Muscle layer of duodenum (tissue), 2 donors: ENCODE results near the gene TLE2.
A peak's percentile ranks its signal among the peaks of the same experiment; 100 is the strongest.
"Not testable (repeated sequence)": the region's sequence is repeated elsewhere in the genome, so short reads cannot be mapped to it uniquely, and the experiment has no call there.

Experiments used
- H3K27ac ChIP-seq: one replicate; pipeline ENCODE4 v1.7.0; 2013; ENCODE audit warnings: mild to moderate bottlenecking, low read length
- H3K27me3 ChIP-seq: one replicate; pipeline ENCODE4 v1.7.0; 2013; ENCODE audit warnings: low read depth, mild to moderate bottlenecking, control low read depth, low read length
- H3K36me3 ChIP-seq, 2 donors: one replicate each; pipeline ENCODE4 v1.7.0; 2013; ENCODE audit warnings: low read length in 2 of 2, control low read depth in 1 of 2, mild to moderate bottlenecking in 1 of 2; ENCODE audit not compliant: insufficient read depth in 2 of 2, control insufficient read depth in 1 of 2
- H3K4me1 ChIP-seq, 2 donors: one replicate each; pipeline ENCODE4 v1.7.0; 2013; ENCODE audit warnings: low read length in 2 of 2, mild to moderate bottlenecking in 2 of 2, control low read depth in 1 of 2, moderate library complexity in 1 of 2; ENCODE audit not compliant: insufficient read depth in 2 of 2, control insufficient read depth in 1 of 2
- H3K4me3 ChIP-seq, 2 donors: one replicate each; pipeline ENCODE4 v1.7.0; 2013; ENCODE audit warnings: low read length in 2 of 2, low read depth in 1 of 2, mild to moderate bottlenecking in 1 of 2
- H3K9me3 ChIP-seq, 2 donors: one replicate each; pipeline ENCODE4 v1.7.0; 2013; ENCODE audit warnings: low read length in 2 of 2, control low read depth in 1 of 2, mild to moderate bottlenecking in 1 of 2; ENCODE audit not compliant: control insufficient read depth in 1 of 2
- donor health status: healthy.

The TLE2 gene

DNA sequence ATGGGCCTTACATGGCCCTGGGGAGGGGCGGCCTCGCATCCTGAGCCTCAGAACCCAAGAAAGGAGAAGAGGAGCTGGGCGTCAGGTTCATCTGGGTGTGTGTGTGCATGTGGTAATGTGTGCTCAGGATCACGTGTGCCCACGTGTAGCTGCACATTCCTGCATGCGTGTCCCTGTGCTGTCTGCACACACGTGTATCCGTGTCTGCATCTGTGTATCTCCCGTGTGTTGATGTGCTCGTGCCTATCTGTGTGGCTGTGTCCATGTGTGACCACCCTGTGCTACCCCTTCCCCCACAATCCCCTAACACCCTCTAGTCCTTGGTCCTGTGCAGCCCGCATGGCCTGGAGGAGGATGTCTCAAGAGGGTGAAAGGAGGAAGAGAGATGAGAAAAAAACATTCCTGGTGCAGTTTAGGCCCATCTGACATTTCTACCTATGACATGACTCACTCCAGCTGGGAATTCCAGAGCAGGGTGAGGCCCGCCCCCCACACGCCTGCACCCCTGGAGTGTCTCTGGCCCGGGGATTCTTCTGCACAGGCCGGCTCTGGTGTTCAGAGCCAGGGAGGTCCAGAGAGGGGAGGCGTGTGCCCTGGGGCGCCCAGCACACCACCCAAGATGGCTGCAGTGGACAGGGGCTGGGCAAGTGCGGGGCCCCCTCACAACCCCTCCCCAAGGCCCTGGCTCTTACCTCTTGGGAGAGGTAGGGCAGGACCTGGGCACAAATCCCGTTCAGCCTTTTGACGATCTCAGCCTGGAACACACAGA is 26.1 kb upstream of the TLE2 start:
- Histone ChIP-seq H3K4me3 (no peak overlapping the region), H3K36me3 (peaks cover 21 to 33% of the 10 kb centered on the region in 2 donors), H3K4me1 (peaks cover 0 to 49% of the 10 kb centered on the region in 2 donors), H3K9me3 (no peaks in the 10 kb centered on the region), H3K27ac (no peak overlapping the region), H3K27me3 (no peaks in the 10 kb centered on the region)

DNA sequence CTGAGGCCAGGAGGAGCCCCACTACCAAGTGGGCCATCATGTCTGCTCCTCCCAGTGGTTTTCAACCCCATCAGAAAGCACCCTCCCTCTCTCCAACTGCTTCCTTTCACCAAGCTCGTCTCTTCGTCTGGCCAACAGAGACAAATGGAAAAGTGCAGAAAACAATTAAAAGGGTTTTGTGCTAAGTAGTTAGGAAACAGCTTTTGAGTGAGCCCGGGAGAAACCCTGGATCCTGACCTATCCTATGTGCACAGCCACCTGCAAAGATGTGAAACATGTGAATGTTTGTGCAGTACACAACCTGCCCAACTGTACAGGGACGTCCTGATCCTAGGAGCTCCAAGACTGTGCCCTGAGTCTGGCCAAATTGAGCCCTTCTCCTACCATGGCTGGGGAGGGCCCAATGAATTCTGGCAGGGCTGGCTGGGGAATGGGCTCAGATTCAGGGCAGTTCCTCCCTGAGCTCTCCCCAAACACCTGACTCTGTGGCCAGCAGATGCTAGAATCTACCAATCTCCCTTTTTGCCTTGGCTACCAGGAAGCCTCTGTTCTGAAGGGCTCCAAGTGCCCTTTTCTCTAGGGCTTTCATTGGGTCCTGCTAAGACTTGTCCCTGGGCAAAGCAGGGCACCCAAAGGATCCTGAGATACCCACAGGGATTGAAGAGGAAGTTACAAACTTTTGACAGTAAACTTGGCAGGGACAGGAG is 25.3 kb upstream of the TLE2 start:
- Histone ChIP-seq H3K27ac (no peak overlapping the region), H3K9me3 (no peaks in the 10 kb centered on the region), H3K36me3 (peaks cover 14 to 28% of the 10 kb centered on the region in 2 donors), H3K27me3 (no peaks in the 10 kb centered on the region), H3K4me1 (peaks cover 0 to 42% of the 10 kb centered on the region in 2 donors), H3K4me3 (no peak overlapping the region)

DNA sequence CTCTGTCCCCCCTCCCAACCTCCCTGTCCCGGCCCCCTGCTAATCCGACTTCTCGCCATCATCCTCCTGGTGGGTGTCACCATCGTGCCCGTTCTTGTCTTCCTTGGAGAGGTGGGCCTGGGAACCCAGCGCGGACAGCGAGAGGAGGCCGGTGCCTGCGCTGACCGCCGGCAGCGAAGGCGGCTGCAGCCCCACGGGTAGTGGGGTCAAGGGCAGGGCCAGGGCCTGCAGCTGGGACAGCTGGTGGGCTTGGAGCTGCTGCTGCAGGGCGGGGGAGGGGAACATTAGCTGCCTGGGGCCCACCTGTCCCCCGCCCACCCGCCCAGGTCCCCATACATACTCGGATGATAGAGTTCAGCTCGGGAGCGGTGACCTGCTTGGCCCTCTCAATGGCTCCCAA is 24.7 kb upstream of the TLE2 start:
- Histone ChIP-seq H3K4me1 (peaks cover 0 to 37% of the 10 kb centered on the region in 2 donors), H3K36me3 (peaks cover 12 to 23% of the 10 kb centered on the region in 2 donors), H3K27ac (no peak overlapping the region), H3K4me3 (no peak overlapping the region), H3K9me3 (no peaks in the 10 kb centered on the region), H3K27me3 (no peaks in the 10 kb centered on the region)

DNA sequence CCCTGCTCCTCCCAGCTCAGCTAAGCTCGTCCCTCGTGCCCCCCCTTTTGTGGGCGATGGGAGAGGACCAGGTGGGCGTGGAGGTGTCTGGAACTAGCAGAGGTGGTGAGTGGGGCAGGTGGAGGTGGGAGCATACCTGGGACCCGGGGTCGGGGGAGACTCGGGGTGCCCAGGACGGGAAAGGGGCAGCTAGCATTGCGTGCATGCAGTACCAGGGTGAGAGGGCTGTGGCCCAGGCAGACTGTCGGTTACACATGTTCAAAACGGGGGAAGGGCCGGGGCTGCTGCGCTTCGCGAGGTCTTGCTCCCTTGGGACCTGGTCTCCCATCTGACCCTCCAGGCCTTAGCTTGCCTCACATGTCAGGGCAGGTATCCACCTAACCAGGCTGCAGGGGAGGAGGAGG is 24.1 kb upstream of the TLE2 start:
- Histone ChIP-seq H3K4me3 (no peak overlapping the region), H3K4me1 (peaks cover 0 to 33% of the 10 kb centered on the region in 2 donors), H3K27ac (no peak overlapping the region), H3K27me3 (no peaks in the 10 kb centered on the region), H3K36me3 (peaks cover 8 to 19% of the 10 kb centered on the region in 2 donors), H3K9me3 (no peaks in the 10 kb centered on the region)

DNA sequence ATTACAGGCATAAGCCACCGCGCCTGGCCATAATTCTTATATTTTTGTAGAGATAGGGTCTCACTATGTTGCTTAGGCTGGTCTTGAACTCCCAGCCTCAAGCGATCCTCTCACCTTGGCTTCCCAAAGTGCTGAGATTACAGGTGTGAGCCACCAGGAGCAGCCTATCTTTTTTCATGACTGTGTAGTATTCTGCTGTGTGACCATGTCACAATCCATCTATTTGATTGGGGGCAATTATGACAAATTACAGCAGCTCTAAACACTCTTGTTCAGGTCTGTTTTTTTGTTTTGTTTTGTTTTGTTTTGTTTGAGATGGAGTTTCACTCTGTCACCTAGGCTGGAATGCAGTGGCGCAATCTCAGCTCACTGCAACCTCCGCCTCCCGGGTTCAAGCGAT is 20.9 kb upstream of the TLE2 start:
- H3K9me3 ChIP-seq, H3K4me3 ChIP-seq, H3K27ac ChIP-seq, H3K27me3 ChIP-seq, H3K36me3 ChIP-seq: not testable (repeated sequence)
- peaks cover 0 to 11% of the 10 kb centered on the region in 2 donors for H3K4me1 ChIP-seq

DNA sequence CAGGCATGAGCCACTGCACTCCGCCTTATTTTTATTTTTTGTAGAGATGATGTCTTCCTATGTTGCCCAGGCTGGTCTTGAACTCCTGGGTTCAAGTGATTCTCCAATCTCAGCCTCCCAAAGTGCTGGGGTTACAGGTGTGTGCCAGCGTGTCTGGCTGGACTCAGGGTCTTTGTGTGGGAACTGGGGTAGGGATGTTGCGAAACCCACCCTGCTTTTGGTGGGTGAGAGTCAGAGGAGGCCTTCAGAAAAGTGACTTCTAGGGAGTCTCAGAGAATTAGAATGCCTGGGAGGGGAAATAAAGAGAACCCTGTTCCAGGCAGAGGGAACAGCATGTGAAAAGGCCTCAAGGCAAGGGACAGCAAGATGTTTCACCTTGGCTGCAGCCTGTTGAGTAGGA is 20.0 kb upstream of the TLE2 start:
- Histone ChIP-seq H3K27ac (no peak overlapping the region), H3K9me3 (no peaks in the 10 kb centered on the region), H3K27me3 (no peaks in the 10 kb centered on the region), H3K36me3 (no peaks in the 10 kb centered on the region), H3K4me1 (peaks cover 0 to 11% of the 10 kb centered on the region in 2 donors), H3K4me3 (no peak overlapping the region)

DNA sequence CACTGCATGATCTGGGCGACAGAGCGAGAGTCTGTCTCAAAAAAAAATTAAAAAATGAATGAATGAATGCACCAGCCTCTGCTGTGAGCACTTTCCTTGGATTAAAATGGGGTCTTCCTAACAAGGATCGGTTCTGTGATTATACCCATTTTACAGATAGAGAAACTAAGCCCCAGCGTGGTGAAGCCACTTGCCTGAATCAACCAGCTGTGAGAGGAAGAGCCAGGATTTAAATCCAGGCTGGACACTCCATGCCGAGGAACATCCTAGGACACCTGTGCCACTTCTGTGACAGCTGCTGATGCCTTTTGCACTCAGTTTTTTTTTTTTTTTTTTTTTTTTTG is 19.1 kb upstream of the TLE2 start:
- H3K4me3 ChIP-seq: no peak overlapping the region
- no peaks in the 10 kb centered on the region for H3K27me3 ChIP-seq
- H3K27ac ChIP-seq: no peak overlapping the region
- peaks cover 0 to 11% of the 10 kb centered on the region in 2 donors for H3K4me1 ChIP-seq
- H3K9me3 ChIP-seq: no peaks in the 10 kb centered on the region
- no peaks in the 10 kb centered on the region for H3K36me3 ChIP-seq

DNA sequence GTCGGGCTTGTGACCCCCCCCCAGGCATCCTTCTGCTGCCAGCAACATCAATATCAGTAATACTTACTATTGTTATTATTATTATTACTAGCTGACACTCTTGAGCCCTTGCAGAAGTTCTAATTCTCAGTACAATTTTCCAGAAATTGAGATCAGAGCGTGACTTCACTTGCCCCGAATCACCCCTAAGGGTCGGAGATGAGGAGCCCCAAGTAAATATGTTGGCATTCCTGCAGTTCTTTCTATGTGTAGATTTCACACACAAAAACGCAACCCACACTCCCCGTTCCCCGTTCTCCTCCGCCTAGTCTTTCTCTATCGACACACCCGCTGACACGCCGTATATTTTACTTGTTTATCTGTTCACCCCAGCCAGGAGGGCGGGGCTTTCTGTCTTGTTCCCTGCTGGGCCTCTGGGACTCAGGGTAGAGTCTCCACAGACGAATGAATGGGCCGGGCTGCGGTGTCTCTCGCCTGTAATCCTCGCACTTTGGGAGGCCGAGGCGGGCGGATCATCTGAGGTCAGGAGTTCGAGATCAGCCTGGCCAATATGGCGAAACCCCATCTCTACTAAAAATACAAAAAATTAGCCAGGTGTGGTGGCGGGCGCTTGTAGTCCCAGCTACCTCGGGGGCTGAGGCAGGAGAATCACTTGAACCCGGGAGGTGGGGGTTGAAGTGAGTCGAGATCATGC is 18.6 kb upstream of the TLE2 start:
- H3K4me3 ChIP-seq: peak overlapping the region in 1 of 2 donors; percentile 44
- H3K36me3 ChIP-seq: no peaks in the 10 kb centered on the region
- H3K27ac ChIP-seq: no peak overlapping the region
- H3K9me3 ChIP-seq: no peaks in the 10 kb centered on the region
- H3K27me3 ChIP-seq: no peaks in the 10 kb centered on the region
- peaks cover 0 to 11% of the 10 kb centered on the region in 2 donors for H3K4me1 ChIP-seq

DNA sequence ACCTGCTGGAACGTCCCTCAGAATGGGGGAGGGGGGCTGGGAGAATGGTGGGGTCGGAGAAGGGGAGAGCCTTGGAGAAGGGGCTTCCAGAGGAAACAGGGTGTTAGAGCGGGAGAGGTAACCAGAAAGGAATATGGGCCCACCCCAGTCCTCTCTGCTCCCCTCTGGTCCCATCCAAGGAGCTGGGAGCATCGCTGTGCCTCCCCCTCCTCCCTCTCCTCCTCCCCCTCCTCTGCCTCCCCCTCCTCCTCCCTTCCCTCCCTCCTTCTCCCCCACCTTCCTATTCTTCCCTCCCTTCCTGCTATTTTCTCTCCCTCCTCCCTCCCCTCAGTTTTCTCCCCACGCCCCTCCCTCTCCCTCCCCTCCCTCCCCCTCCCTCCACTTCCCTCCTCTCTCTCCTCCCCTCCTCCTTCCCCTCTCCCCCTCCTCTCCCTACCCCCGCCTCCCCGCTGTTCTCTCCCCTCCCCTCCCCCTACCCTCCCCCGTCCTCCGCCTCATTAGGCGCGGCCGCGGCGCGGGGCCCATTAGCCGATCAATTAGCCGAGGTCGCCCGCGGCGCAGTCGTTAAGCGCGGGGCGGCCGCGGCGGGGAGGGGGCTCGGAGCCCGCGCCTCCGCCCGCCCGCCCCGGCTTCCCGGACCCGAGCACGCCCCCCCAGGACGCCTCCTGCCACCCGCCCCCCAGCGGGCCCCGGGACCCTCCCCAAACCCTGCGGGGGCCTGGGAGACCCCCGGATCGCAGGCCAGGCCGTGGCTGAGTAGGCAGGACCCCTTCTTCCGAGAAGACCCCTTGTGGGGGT is 17.8 kb upstream of the TLE2 start:
- H3K27ac ChIP-seq: no peak overlapping the region
- no peaks in the 10 kb centered on the region for H3K36me3 ChIP-seq
- H3K4me3 ChIP-seq: peak overlapping the region in 1 of 2 donors; percentile 44
- H3K27me3 ChIP-seq: no peaks in the 10 kb centered on the region
- no peaks in the 10 kb centered on the region for H3K9me3 ChIP-seq
- peaks cover 0 to 11% of the 10 kb centered on the region in 2 donors for H3K4me1 ChIP-seq

DNA sequence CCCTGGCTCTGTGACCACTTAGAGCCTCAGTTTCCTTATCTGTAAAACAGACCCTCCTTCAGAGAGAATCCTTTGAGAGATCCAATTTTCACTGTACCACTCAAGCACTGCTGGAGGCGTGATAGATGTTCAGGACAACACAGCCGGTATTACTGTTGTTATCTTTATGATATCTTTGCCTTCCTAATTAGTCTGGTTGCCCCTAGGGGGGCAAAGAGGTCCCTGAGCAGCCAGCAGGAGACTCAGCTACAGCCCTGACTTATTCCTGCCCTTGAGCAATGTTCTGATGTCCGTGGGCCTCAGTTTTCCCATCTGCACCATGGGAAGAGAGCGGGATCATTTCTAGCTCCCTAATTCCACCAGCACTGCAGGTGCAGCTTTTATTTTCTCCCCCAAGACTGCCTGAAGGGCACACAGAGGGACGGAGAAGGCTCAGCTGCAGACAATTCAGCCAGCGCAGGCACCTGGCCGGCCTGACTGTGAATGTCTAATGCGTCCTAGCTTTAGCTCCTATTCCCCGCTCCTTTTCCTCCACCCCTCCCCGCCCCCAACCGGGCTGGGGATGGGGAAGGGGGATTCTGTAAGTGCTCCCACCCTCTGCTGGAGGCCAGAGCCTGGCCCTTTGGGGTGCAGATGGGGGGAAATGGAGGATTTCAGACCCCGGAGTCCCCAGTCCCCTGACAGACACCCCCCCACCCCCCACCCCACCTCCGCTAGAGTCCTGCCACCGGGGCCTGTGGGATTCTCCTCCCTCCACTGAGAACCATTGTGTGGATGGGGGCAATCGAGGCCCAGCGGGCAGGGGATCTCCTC is 17.0 kb upstream of the TLE2 start:
- Histone ChIP-seq H3K27ac (no peak overlapping the region), H3K27me3 (no peaks in the 10 kb centered on the region), H3K4me1 (peaks cover 0 to 11% of the 10 kb centered on the region in 2 donors), H3K4me3 (no peak overlapping the region), H3K9me3 (no peaks in the 10 kb centered on the region), H3K36me3 (no peaks in the 10 kb centered on the region)
